H9 (cell line): Measurements from ENCODE around the gene SRSF10. TPM values are rescaled to one million over a fixed set of nuclear protein-coding genes. Genes with fewer than 3 reads are reported as not detected.

Experiments
- DNase-seq: peaks from one replicate; pipeline ENCODE4 v3.0.0-alpha.2; 2017
- H2AFZ ChIP-seq: one replicate; pipeline ENCODE4 v1.6.1; 2013; ENCODE audit warnings: mild to moderate bottlenecking, low read length, control low read depth, moderate library complexity
- H2AK5ac ChIP-seq: 2 replicates; pipeline ENCODE4 v1.6.1; 2013; ENCODE audit warnings: low read length, control low read depth, mixed read lengths; ENCODE audit not compliant: insufficient read length
- H2BK120ac ChIP-seq: one replicate; pipeline ENCODE4 v1.6.1; 2013; ENCODE audit warnings: low read depth, mild to moderate bottlenecking, low read length, control low read depth, inconsistent platforms; ENCODE audit not compliant: poor library complexity, severe bottlenecking
- H2BK12ac ChIP-seq: 2 replicates; pipeline ENCODE4 v1.6.1; 2013; ENCODE audit warnings: low read length, control low read depth, mixed read lengths, low read depth; ENCODE audit not compliant: insufficient read length
- H2BK15ac ChIP-seq: 2 replicates; pipeline ENCODE4 v1.6.1; 2013; ENCODE audit warnings: low read depth, low read length, control low read depth
- H2BK20ac ChIP-seq: one replicate; pipeline ENCODE4 v1.6.1; 2013; ENCODE audit warnings: low read depth, mild to moderate bottlenecking, low read length, control low read depth, inconsistent platforms; ENCODE audit not compliant: poor library complexity, severe bottlenecking
- H2BK5ac ChIP-seq: 2 replicates; pipeline ENCODE4 v1.6.1; 2013; ENCODE audit warnings: low read length, control low read depth, mixed read lengths; ENCODE audit not compliant: insufficient read length
- H3K14ac ChIP-seq: 2 replicates; pipeline ENCODE4 v1.6.1; 2013; ENCODE audit warnings: low read length, control low read depth; ENCODE audit not compliant: insufficient read depth
- H3K18ac ChIP-seq: 2 replicates; pipeline ENCODE4 v1.6.1; 2013; ENCODE audit warnings: low read depth, mild to moderate bottlenecking, mixed read lengths, low read length, control low read depth; ENCODE audit not compliant: insufficient read length
- H3K23ac ChIP-seq: 2 replicates; pipeline ENCODE4 v1.6.1; 2013; ENCODE audit warnings: low read length, control low read depth, mixed read lengths, low read depth; ENCODE audit not compliant: insufficient read length
- H3K23me2 ChIP-seq: 2 replicates; pipeline ENCODE4 v1.6.1; 2013; ENCODE audit warnings: low read depth, mild to moderate bottlenecking, mixed read lengths, low read length, control low read depth; ENCODE audit not compliant: insufficient read length, poor library complexity, severe bottlenecking
- H3K27ac ChIP-seq: 2 replicates; pipeline ENCODE4 v1.5.1; 2013; ENCODE audit warnings: low read length, control low read depth, mixed read lengths, low read depth; ENCODE audit not compliant: insufficient read length
- H3K27me3 ChIP-seq: 2 replicates; pipeline ENCODE4 v1.6.1; 2013; ENCODE audit warnings: low read length, control low read depth, inconsistent platforms; ENCODE audit not compliant: insufficient read depth
- H3K4ac ChIP-seq: 2 replicates; pipeline ENCODE4 v1.6.1; 2013; ENCODE audit warnings: low read depth, mild to moderate bottlenecking, control low read depth, inconsistent platforms, low read length, moderate library complexity
- H3K4me1 ChIP-seq: 2 replicates; pipeline ENCODE4 v1.6.1; 2013; ENCODE audit warnings: low read length, control low read depth, inconsistent platforms; ENCODE audit not compliant: insufficient read depth
- H3K4me2 ChIP-seq: 2 replicates; pipeline ENCODE4 v1.6.1; 2013; ENCODE audit warnings: low read length, control low read depth, mixed read lengths; ENCODE audit not compliant: insufficient read length, insufficient read depth
- H3K56ac ChIP-seq: 2 replicates; pipeline ENCODE4 v1.6.1; 2013; ENCODE audit warnings: low read depth, mild to moderate bottlenecking, mixed read lengths, low read length, control low read depth; ENCODE audit not compliant: insufficient read length
- H3K79me1 ChIP-seq: 2 replicates; pipeline ENCODE4 v1.6.1; 2013; ENCODE audit warnings: low read depth, mild to moderate bottlenecking, moderate library complexity, low read length, control low read depth, inconsistent platforms; ENCODE audit not compliant: insufficient read depth, poor library complexity, severe bottlenecking
- H3K79me2 ChIP-seq: 2 replicates; pipeline ENCODE4 v1.6.1; 2013; ENCODE audit warnings: low read length, control low read depth, inconsistent platforms; ENCODE audit not compliant: insufficient read depth
- H3K9ac ChIP-seq: 2 replicates; pipeline ENCODE4 v1.6.1; 2013; ENCODE audit warnings: low read length, control low read depth, mixed read lengths; ENCODE audit not compliant: insufficient read length; ENCODE audit errors: extremely low read depth
- H3K9me3 ChIP-seq: one replicate; pipeline ENCODE4 v1.6.1; 2013; ENCODE audit warnings: low read depth, low read length, inconsistent platforms; ENCODE audit not compliant: control insufficient read depth
- H3T11ph ChIP-seq: one replicate; pipeline ENCODE4 v1.6.1; 2013; ENCODE audit warnings: mild to moderate bottlenecking, low read length, control low read depth, inconsistent platforms
- H4K20me1 ChIP-seq: one replicate; pipeline ENCODE4 v1.6.1; 2013; ENCODE audit not compliant: control insufficient read depth, insufficient read length, insufficient read depth
- H4K5ac ChIP-seq: 2 replicates; pipeline ENCODE4 v1.6.1; 2013; ENCODE audit warnings: low read depth, mild to moderate bottlenecking, mixed read lengths, low read length, control low read depth; ENCODE audit not compliant: insufficient read length
- H4K8ac ChIP-seq: replicated peaks from 2 replicates; pipeline ENCODE4 v1.6.1; 2013; ENCODE audit warnings: low read length, control low read depth, mixed read lengths, low read depth; ENCODE audit not compliant: insufficient read length
- H4K91ac ChIP-seq: 2 replicates; pipeline ENCODE4 v1.6.1; 2013; ENCODE audit warnings: low read depth, mild to moderate bottlenecking, moderate library complexity, mixed read lengths, low read length, control low read depth; ENCODE audit not compliant: insufficient read length
- H3K27ac Mint-ChIP-seq, 3 experiments: 2 replicates in 2 of 3; 3 replicates in 1 of 3; pipeline ENCODE4 v1.8.0; 2020 to 2021; ENCODE audit warnings: mixed read lengths in 3 of 3, mild to moderate bottlenecking in 1 of 3, moderate library complexity in 1 of 3
- H3K27me3 Mint-ChIP-seq: 2 replicates; pipeline ENCODE4 v1.8.0; 2021; ENCODE audit warnings: low read depth, mild to moderate bottlenecking, moderate library complexity, mixed read lengths
- H3K36me3 Mint-ChIP-seq, 3 experiments: 2 replicates in 2 of 3; 3 replicates in 1 of 3; pipeline ENCODE4 v1.8.0; 2020 to 2021; ENCODE audit warnings: low read depth in 3 of 3, mixed read lengths in 3 of 3; ENCODE audit not compliant: insufficient read depth in 1 of 3
- H3K4me1 Mint-ChIP-seq, 2 experiments: 2 replicates each; pipeline ENCODE4 v1.8.0; 2020; ENCODE audit warnings: mixed read lengths in 2 of 2
- H3K4me3 Mint-ChIP-seq, 2 experiments: 2 replicates in 1 of 2; 3 replicates in 1 of 2; pipeline ENCODE4 v1.8.0; 2020 to 2021; ENCODE audit warnings: mild to moderate bottlenecking in 2 of 2, mixed read lengths in 2 of 2, moderate library complexity in 1 of 2
- H3K9me3 Mint-ChIP-seq, 2 experiments: 2 replicates in 1 of 2; 3 replicates in 1 of 2; pipeline ENCODE4 v1.8.0; 2020; ENCODE audit warnings: mild to moderate bottlenecking in 2 of 2, mixed read lengths in 2 of 2, moderate library complexity in 1 of 2
- CTCF ChIP-seq: fragments of 200-600 bp; sonication (generic); conservative IDR thresholded peaks from 3 replicates; pipeline ENCODE4 v1.8.0; 2021; ENCODE audit warnings: antibody characterized with exemption, mild to moderate bottlenecking
- WGBS: extraction: QIAGEN DNeasy Blood & Tissue Kit; methylation state at CpG from one replicate; pipeline ENCODE4 v1.1.7; 2013; ENCODE audit warnings: missing lambda C conversion rate, low lambda C conversion rate, mixed read lengths; ENCODE audit not compliant: insufficient read length; ENCODE audit errors: extremely low coverage; 5-methylcytosine and 5-hydroxymethylcytosine counted together
- total RNA-seq: library from RNA; stranded (reverse); gene quantifications from 2 replicates; pipeline ENCODE4 v1.2.1, GENCODE V29; 2021

The SRSF10 gene
- total RNA-seq, 1 experiment from 2014 or later, result 238 TPM

GRCh38 chr1:24020025-24020424, 39.9 kb upstream of the SRSF10 start:
- no peak overlapping the region for H3K27ac Mint-ChIP-seq
- no peak for TF ChIP-seq CTCF
- H3K27ac ChIP-seq, result no peak overlapping the region

More at GRCh38 chr1:24020025-24020424, 39.9 kb upstream of the SRSF10 start:
- no peak overlapping the region for H2BK15ac ChIP-seq
- no peak overlapping the region for H3K4me2 ChIP-seq
- H4K8ac ChIP-seq, result no peak overlapping the region
- no peak overlapping the region for H3K18ac ChIP-seq
- Mint-ChIP-seq H3K36me3 (no peaks in the 10 kb centered on the region), H3K9me3 (no peaks in the 10 kb centered on the region), H3K4me1 (peaks cover 25 to 26% of the 10 kb centered on the region in 2 experiments), H3K27me3 (no peaks in the 10 kb centered on the region; the same call in 1 of the 2 replicates), H3K4me3 (no peak overlapping the region)
- no peak overlapping the region for H3K9ac ChIP-seq
- no peak overlapping the region for H2BK120ac ChIP-seq
- no peaks in the 10 kb centered on the region for H3K9me3 ChIP-seq
- H3K14ac ChIP-seq, result no peak overlapping the region
- no CpG with 5 or more reads among the region's 5 CpGs for WGBS
- no peak overlapping the region for H3K4ac ChIP-seq
- no peak overlapping the region for H2AK5ac ChIP-seq
- no peak overlapping the region for H2AFZ ChIP-seq
- no peaks in the 10 kb centered on the region for H3K79me2 ChIP-seq
- no peaks in the 10 kb centered on the region for H3K23me2 ChIP-seq
- H4K20me1 ChIP-seq, result no peaks in the 10 kb centered on the region
- no peak overlapping the region for H4K91ac ChIP-seq
- H2BK12ac ChIP-seq, result no peak overlapping the region
- no peaks in the 10 kb centered on the region for H3K79me1 ChIP-seq
- no peak overlapping the region for H3K56ac ChIP-seq
- H3T11ph ChIP-seq, result no peak overlapping the region
- no peak for DNase-seq
- H3K4me1 ChIP-seq, result peaks cover 15% of the 10 kb centered on the region; the same call in 1 of the 2 replicates
- no peaks in the 10 kb centered on the region for H3K27me3 ChIP-seq
- no peak overlapping the region for H2BK20ac ChIP-seq
- no peak overlapping the region for H2BK5ac ChIP-seq
- no peak overlapping the region for H3K23ac ChIP-seq
- no peak overlapping the region for H4K5ac ChIP-seq
